HepG2 (cell line): ENCODE measurements around the gene SP6. TPM values are rescaled to one million over a fixed set of nuclear protein-coding genes. Genes with fewer than 3 reads are reported as not detected.

Experiments
- AHR ChIP-seq: IDR thresholded peaks from 2 replicates; pipeline ENCODE4 v1.6.1; 2018; ENCODE audit warnings: missing genetic modification reagents, missing compliant biosample characterization
- EZH2 ChIP-seq: conservative IDR thresholded peaks from 2 replicates; pipeline ENCODE4 v1.6.1; 2012; ENCODE audit warnings: mild to moderate bottlenecking, low read depth, low read length, moderate library complexity
- FOXK2 ChIP-seq: fragments of 450-650 bp; IDR thresholded peaks from 2 replicates; pipeline ENCODE4 v1.6.1; 2016
- HMG20B ChIP-seq: conservative IDR thresholded peaks from 2 replicates; pipeline ENCODE4 v1.6.1; 2016; ENCODE audit warnings: missing genetic modification reagents, missing compliant biosample characterization
- IKZF5 ChIP-seq: IDR thresholded peaks from 2 replicates; pipeline ENCODE4 v1.6.1; 2018; ENCODE audit warnings: missing genetic modification reagents, mild to moderate bottlenecking, missing compliant biosample characterization
- KMT2A ChIP-seq: sonication (generic); formaldehyde crosslinking; IDR thresholded peaks from 2 replicates; pipeline ENCODE4 v1.4.0; 2020; ENCODE audit warnings: missing genetic modification reagents
- MAFK ChIP-seq, 2 experiments: IDR thresholded peaks in 1 of 2; conservative IDR thresholded peaks in 1 of 2; 2 replicates each; pipeline ENCODE4 v1.6.1; 2011; ENCODE audit warnings: improper control_type of control experiment in 2 of 2, low read length in 2 of 2
- MBD4 ChIP-seq: IDR thresholded peaks from 2 replicates; pipeline ENCODE4 v1.6.1; 2012; ENCODE audit warnings: low read length, inconsistent platforms, borderline replicate concordance
- NBN ChIP-seq: fragments of 450-650 bp; conservative IDR thresholded peaks from 2 replicates; pipeline ENCODE4 v1.6.1; 2017
- SALL2 ChIP-seq: sonication (generic); formaldehyde crosslinking; IDR thresholded peaks from 2 replicates; pipeline ENCODE4 v1.8.1; 2023; ENCODE audit warnings: mild to moderate bottlenecking, missing genetic modification reagents, inconsistent platforms
- SIN3A ChIP-seq: IDR thresholded peaks from 2 replicates; pipeline ENCODE4 v1.6.1; 2011; ENCODE audit warnings: low read depth, mild to moderate bottlenecking, control low read depth, low read length, borderline replicate concordance
- SIX1 ChIP-seq: sonication (generic); formaldehyde crosslinking; IDR thresholded peaks from 2 replicates; pipeline ENCODE4 v1.4.0; 2020; ENCODE audit warnings: missing genetic modification reagents, borderline replicate concordance
- SIX4 ChIP-seq: sonication (generic); formaldehyde crosslinking; IDR thresholded peaks from 2 replicates; pipeline ENCODE4 v1.4.0; 2020; ENCODE audit warnings: missing genetic modification reagents
- TBP ChIP-seq: sonication (generic); formaldehyde crosslinking; IDR thresholded peaks from 2 replicates; pipeline ENCODE4 v1.5.0; 2020; ENCODE audit warnings: missing genetic modification reagents
- ZFP90 ChIP-seq: sonication (generic); formaldehyde crosslinking; IDR thresholded peaks from 2 replicates; pipeline ENCODE4 v1.8.0; 2022; ENCODE audit warnings: missing genetic modification reagents, mild to moderate bottlenecking, inconsistent platforms, borderline replicate concordance
- ZNF205 ChIP-seq: IDR thresholded peaks from 2 replicates; pipeline ENCODE4 v1.6.1; 2018; ENCODE audit warnings: missing biosample characterization, missing genetic modification reagents
- ZNF333 ChIP-seq: sonication (generic); formaldehyde crosslinking; IDR thresholded peaks from 2 replicates; pipeline ENCODE4 v1.4.0; 2020; ENCODE audit warnings: mild to moderate bottlenecking, missing genetic modification reagents, borderline replicate concordance
- ZNF335 ChIP-seq: sonication (generic); formaldehyde crosslinking; IDR thresholded peaks from 2 replicates; pipeline ENCODE4 v1.4.0; 2020; ENCODE audit warnings: missing genetic modification reagents
- ZNF567 ChIP-seq: sonication (generic); formaldehyde crosslinking; IDR thresholded peaks from 2 replicates; pipeline ENCODE4 v1.8.1; 2023; ENCODE audit warnings: mild to moderate bottlenecking, missing genetic modification reagents, borderline replicate concordance
- ZNF619 ChIP-seq: sonication (generic); formaldehyde crosslinking; IDR thresholded peaks from 2 replicates; pipeline ENCODE4 v1.4.0; 2020; ENCODE audit warnings: mild to moderate bottlenecking, missing genetic modification reagents
- polyA plus RNA-seq, 8 experiments: library from polyadenylated mRNA; depleted of rRNA in 3 of 8; stranded (reverse) in 7 of 8; unstranded in 1 of 8; fragments of >200 nt; fragmentation: Illumina TruSeq in 4 of 8; extraction: Trizol in 4 of 8; gene quantifications; 2 replicates each; pipeline versions ENCODE4 v1.2.1 to v1.2.3, GENCODE V29; 2011 to 2016; ENCODE audit warnings: low read depth in 4 of 8, missing spikeins in 1 of 8, mixed read lengths in 1 of 8; ENCODE audit not compliant: insufficient read depth in 1 of 8
- total RNA-seq, 5 experiments: library from RNA; depleted of rRNA; stranded (reverse); fragments of >200 nt; fragmentation: Illumina TruSeq; extraction: Trizol; gene quantifications; 2 replicates each; pipeline ENCODE4 v1.2.3, GENCODE V29; 2016; ENCODE audit warnings: low read depth in 1 of 5
- TF ChIP-seq, protein P1 (sequence below): sonication (generic); formaldehyde crosslinking; conservative IDR thresholded peaks from 2 replicates; pipeline ENCODE4 v1.4.0; 2020; ENCODE audit warnings: mild to moderate bottlenecking, missing genetic modification reagents, moderate library complexity
- TF ChIP-seq, protein P2 (sequence below): sonication (generic); formaldehyde crosslinking; IDR thresholded peaks from 2 replicates; pipeline ENCODE4 v1.5.0; 2020; ENCODE audit warnings: missing genetic modification reagents

The SP6 gene
- total and polyA plus RNA-seq, 2 of the 13 experiments (the other 11 are each of a cell fraction or from before 2014, with no cell fraction given): 0.07 TPM

GRCh38 chr17:47831003-47831933 lies 19.7 kb downstream of the SP6 start, which contains the start of the genes LRRC46 and MRPL10 (continued):
- TF ChIP-seq AHR (CRISPR knock-in tag) (peak; percentile 87; the same call in 1 of the 2 replicates), KMT2A (CRISPR knock-in tag) (peak; percentile 83; the same call in 1 of the 2 replicates), SALL2 (peak; percentile 74), ZNF619 (CRISPR knock-in tag) (peak; percentile 51; the same call in 1 of the 2 replicates), SIN3A (peak; percentile 97; the same call in 1 of the 2 replicates), SIX1 (CRISPR knock-in tag) (peak; percentile 24; the same call in 1 of the 2 replicates), ZNF335 (CRISPR knock-in tag) (peak; percentile 88; the same call in 1 of the 2 replicates), EZH2 (no peak), HMG20B (CRISPR knock-in tag) (peak; percentile 58; the same call in 1 of the 2 replicates), FOXK2 (no peak), SIX4 (no peak; the same call in 1 of the 2 replicates), NBN (no peak), ZNF333 (CRISPR knock-in tag) (peak; percentile 55; the same call in 1 of the 2 replicates), ZFP90 (CRISPR knock-in tag) (peak; percentile 65; the same call in 1 of the 2 replicates), ZNF567 (CRISPR knock-in tag) (peak; percentile 78; the same call in 1 of the 2 replicates), IKZF5 (CRISPR knock-in tag) (peak; percentile 82), ZNF205 (CRISPR knock-in tag) (no peak), TBP (CRISPR knock-in tag) (0 out of 2 replicates have a peak, but pooled peaks have one; percentile 76), MBD4 (no peak), MAFK (conservative IDR thresholded peaks at IDR 0.05 in 1 of 2, IDR thresholded peaks at IDR 0.05 in 1 of 2; ENCODE audit: low read length in 2 of 2) (no peak)
- TF ChIP-seq, protein P1, sequence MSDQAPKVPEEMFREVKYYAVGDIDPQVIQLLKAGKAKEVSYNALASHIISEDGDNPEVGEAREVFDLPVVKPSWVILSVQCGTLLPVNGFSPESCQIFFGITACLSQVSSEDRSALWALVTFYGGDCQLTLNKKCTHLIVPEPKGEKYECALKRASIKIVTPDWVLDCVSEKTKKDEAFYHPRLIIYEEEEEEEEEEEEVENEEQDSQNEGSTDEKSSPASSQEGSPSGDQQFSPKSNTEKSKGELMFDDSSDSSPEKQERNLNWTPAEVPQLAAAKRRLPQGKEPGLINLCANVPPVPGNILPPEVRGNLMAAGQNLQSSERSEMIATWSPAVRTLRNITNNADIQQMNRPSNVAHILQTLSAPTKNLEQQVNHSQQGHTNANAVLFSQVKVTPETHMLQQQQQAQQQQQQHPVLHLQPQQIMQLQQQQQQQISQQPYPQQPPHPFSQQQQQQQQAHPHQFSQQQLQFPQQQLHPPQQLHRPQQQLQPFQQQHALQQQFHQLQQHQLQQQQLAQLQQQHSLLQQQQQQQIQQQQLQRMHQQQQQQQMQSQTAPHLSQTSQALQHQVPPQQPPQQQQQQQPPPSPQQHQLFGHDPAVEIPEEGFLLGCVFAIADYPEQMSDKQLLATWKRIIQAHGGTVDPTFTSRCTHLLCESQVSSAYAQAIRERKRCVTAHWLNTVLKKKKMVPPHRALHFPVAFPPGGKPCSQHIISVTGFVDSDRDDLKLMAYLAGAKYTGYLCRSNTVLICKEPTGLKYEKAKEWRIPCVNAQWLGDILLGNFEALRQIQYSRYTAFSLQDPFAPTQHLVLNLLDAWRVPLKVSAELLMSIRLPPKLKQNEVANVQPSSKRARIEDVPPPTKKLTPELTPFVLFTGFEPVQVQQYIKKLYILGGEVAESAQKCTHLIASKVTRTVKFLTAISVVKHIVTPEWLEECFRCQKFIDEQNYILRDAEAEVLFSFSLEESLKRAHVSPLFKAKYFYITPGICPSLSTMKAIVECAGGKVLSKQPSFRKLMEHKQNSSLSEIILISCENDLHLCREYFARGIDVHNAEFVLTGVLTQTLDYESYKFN: peak; percentile 39; the same call in 1 of the 2 replicates
- TF ChIP-seq, protein P2, sequence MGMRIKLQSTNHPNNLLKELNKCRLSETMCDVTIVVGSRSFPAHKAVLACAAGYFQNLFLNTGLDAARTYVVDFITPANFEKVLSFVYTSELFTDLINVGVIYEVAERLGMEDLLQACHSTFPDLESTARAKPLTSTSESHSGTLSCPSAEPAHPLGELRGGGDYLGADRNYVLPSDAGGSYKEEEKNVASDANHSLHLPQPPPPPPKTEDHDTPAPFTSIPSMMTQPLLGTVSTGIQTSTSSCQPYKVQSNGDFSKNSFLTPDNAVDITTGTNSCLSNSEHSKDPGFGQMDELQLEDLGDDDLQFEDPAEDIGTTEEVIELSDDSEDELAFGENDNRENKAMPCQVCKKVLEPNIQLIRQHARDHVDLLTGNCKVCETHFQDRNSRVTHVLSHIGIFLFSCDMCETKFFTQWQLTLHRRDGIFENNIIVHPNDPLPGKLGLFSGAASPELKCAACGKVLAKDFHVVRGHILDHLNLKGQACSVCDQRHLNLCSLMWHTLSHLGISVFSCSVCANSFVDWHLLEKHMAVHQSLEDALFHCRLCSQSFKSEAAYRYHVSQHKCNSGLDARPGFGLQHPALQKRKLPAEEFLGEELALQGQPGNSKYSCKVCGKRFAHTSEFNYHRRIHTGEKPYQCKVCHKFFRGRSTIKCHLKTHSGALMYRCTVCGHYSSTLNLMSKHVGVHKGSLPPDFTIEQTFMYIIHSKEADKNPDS (CRISPR knock-in tag): no peak
